Gastroesophageal sphincter (tissue), 4 donors: Measurements from ENCODE around the gene LRP10. TPM values are rescaled to one million over a fixed set of nuclear protein-coding genes. Genes with fewer than 3 reads are reported as not detected.

Source experiments
- ATAC-seq: fragments of 150-250 bp; one replicate; pipeline ENCODE4 v1.9.1; 2016; ENCODE audit warnings: mild to moderate bottlenecking, moderate library complexity
- H3K27ac ChIP-seq, 4 donors: fragments of 200-600 bp; sonication (generic) in 3 of 4; 1 replicate in 3 of 4; 2 replicates in 1 of 4; pipeline ENCODE4 v1.5.1; 2016 to 2019
- H3K27me3 ChIP-seq: fragments of 200-600 bp; sonication (generic); one replicate; pipeline ENCODE4 v1.5.1; 2019
- H3K36me3 ChIP-seq, 2 donors: fragments of 200-600 bp; sonication (generic); one replicate each; pipeline ENCODE4 v1.5.1; 2019; ENCODE audit warnings: control low read depth in 1 of 2
- H3K4me1 ChIP-seq, 3 donors: fragments of 200-600 bp; sonication (generic); 1 replicate in 2 of 3; 2 replicates in 1 of 3; pipeline ENCODE4 v1.5.1; 2016 to 2019; ENCODE audit warnings: control low read depth in 2 of 3
- H3K4me3 ChIP-seq, 2 donors: fragments of 200-600 bp; sonication (generic); one replicate each; pipeline ENCODE4 v1.5.1; 2019; ENCODE audit warnings: mild to moderate bottlenecking in 1 of 2, moderate library complexity in 1 of 2
- H3K9me3 ChIP-seq, 3 donors: fragments of 200-600 bp; sonication (generic); one replicate each; pipeline ENCODE4 v1.5.1; 2017 to 2019; ENCODE audit warnings: control low read depth in 2 of 3
- CTCF ChIP-seq, 4 experiments: fragments of 200-600 bp in 2 of 4; fragments of 450-650 bp in 2 of 4; sonication (generic) in 1 of 4; IDR thresholded peaks; one replicate each; pipeline ENCODE4 v1.5.1; 2017 to 2019; ENCODE audit warnings: antibody characterized with exemption in 4 of 4, mild to moderate bottlenecking in 2 of 4, moderate library complexity in 2 of 4
- EP300 ChIP-seq: sonication (generic); formaldehyde crosslinking; IDR thresholded peaks from one replicate; pipeline ENCODE4 v1.6.1; 2017; ENCODE audit warnings: antibody characterized with exemption, mild to moderate bottlenecking
- POLR2A ChIP-seq, 2 donors: fragments of 450-650 bp; IDR thresholded peaks; one replicate each; pipeline ENCODE4 v1.6.1; 2017; ENCODE audit warnings: antibody characterized with exemption in 2 of 2, mild to moderate bottlenecking in 2 of 2, moderate library complexity in 1 of 2
- POLR2AphosphoS5 ChIP-seq: sonication (generic); formaldehyde crosslinking; IDR thresholded peaks from one replicate; pipeline ENCODE4 v1.6.1; 2017; ENCODE audit warnings: antibody characterized with exemption
- WGBS, 2 donors: methylation state at CpG; one replicate each; pipeline ENCODE4 v1.1.5; 2018; ENCODE audit warnings: low coverage in 1 of 2; 5-methylcytosine and 5-hydroxymethylcytosine counted together
- total RNA-seq, 4 donors: library from RNA; depleted of rRNA; stranded (reverse); fragments of >200 nt; gene quantifications; one replicate each; pipeline ENCODE4 v1.1.0, GENCODE V29; 2016

Gene LRP10
- total RNA-seq, 4 donors from 2014 or later = 123 to 257 (median 163) TPM

- 81% methylated on average over 1 of the region's 1 CpG; no CpG with 5 or more reads in 1 of the 2 donors for WGBS, 2 donors
- Histone ChIP-seq H3K27me3 (no peaks in the 10 kb centered on the region), H3K4me3 (no peak overlapping the region), H3K36me3 (peaks cover 0 to 9% of the 10 kb centered on the region in 2 donors), H3K4me1 (peaks cover 0 to 23% (median 6%) of the 10 kb centered on the region in 3 donors), H3K9me3 (no peaks in the 10 kb centered on the region), H3K27ac (no peak overlapping the region)
- no peak for ATAC-seq
- TF ChIP-seq EP300 (no peak), POLR2A (IDR thresholded peaks at IDR 0.05) (no peak), CTCF (IDR thresholded peaks at IDR 0.05) (no peak), POLR2AphosphoS5 (no peak)
These were observed 18.9 kb downstream of the LRP10 start for GRCh38 chr14:22890416-22890815.

- Histone ChIP-seq H3K4me1 (peaks cover 0 to 14% (median 4%) of the 10 kb centered on the region in 3 donors), H3K36me3 (peaks cover 0 to 9% of the 10 kb centered on the region in 2 donors), H3K4me3 (no peak overlapping the region), H3K27me3 (no peaks in the 10 kb centered on the region), H3K27ac (no peak overlapping the region), H3K9me3 (no peaks in the 10 kb centered on the region)
- no peak for TF ChIP-seq POLR2AphosphoS5
- no peak for TF ChIP-seq CTCF (IDR thresholded peaks at IDR 0.05)
- TF ChIP-seq EP300 = no peak
- no peak for TF ChIP-seq POLR2A (IDR thresholded peaks at IDR 0.05)
- 92% methylated on average over 4 of the region's 7 CpGs; no CpG with 5 or more reads in 1 of the 2 donors for WGBS, 2 donors
- ATAC-seq = no peak
These were observed 20.9 kb downstream of the LRP10 start for GRCh38 chr14:22892488-22892887.

GRCh38 chr14:22893706-22894105 lies 22.2 kb downstream of the LRP10 start:
- Histone ChIP-seq H3K9me3 (no peaks in the 10 kb centered on the region), H3K4me1 (peaks cover 0 to 14% (median 0%) of the 10 kb centered on the region in 3 donors), H3K4me3 (no peak overlapping the region), H3K27ac (no peak overlapping the region), H3K36me3 (peaks cover 0 to 9% of the 10 kb centered on the region in 2 donors), H3K27me3 (no peaks in the 10 kb centered on the region)
- no peak for ATAC-seq
- 89 to 95% methylated on average over 3 to 4 of the region's 4 CpGs for WGBS, 2 donors
- no peak for TF ChIP-seq CTCF (IDR thresholded peaks at IDR 0.05)
- TF ChIP-seq POLR2A (IDR thresholded peaks at IDR 0.05) = no peak
- TF ChIP-seq POLR2AphosphoS5 = no peak
- TF ChIP-seq EP300 = no peak

- no peak for ATAC-seq
- Histone ChIP-seq H3K36me3 (peaks cover 0 to 10% of the 10 kb centered on the region in 2 donors), H3K4me3 (no peak overlapping the region), H3K27me3 (no peaks in the 10 kb centered on the region), H3K27ac (no peak overlapping the region), H3K9me3 (no peaks in the 10 kb centered on the region), H3K4me1 (peaks cover 0 to 29% (median 0%) of the 10 kb centered on the region in 3 donors)
- 88 to 100% methylated on average over 1 of the region's 1 CpG for WGBS, 2 donors
- TF ChIP-seq CTCF (IDR thresholded peaks at IDR 0.05) = no peak
These were observed 23.9 kb downstream of the LRP10 start for GRCh38 chr14:22895402-22895801.

GRCh38 chr14:22896356-22896755 lies 24.8 kb downstream of the LRP10 start:
- ATAC-seq = no peak
- Histone ChIP-seq H3K4me1 (peaks cover 0 to 29% (median 0%) of the 10 kb centered on the region in 3 donors), H3K4me3 (no peak overlapping the region), H3K27me3 (no peaks in the 10 kb centered on the region), H3K27ac (no peak overlapping the region), H3K36me3 (peaks cover 5 to 20% of the 10 kb centered on the region in 2 donors), H3K9me3 (no peaks in the 10 kb centered on the region)
- TF ChIP-seq POLR2AphosphoS5 (no peak), CTCF (IDR thresholded peaks at IDR 0.05) (no peak), POLR2A (IDR thresholded peaks at IDR 0.05) (no peak), EP300 (no peak)
- 36 to 69% methylated on average over 4 to 5 of the region's 5 CpGs for WGBS, 2 donors
